HUDEP-2 (cell line): Measurements from ENCODE around the gene MCEE.
"Not testable (repeated sequence)": the region's sequence is repeated elsewhere in the genome, so short reads cannot be mapped to it uniquely, and the experiment has no call there.

Experiments used
- DNase-seq, 76 experiments: peaks; one replicate each; lab custom pipeline; 2025; ENCODE audit not compliant: unreplicated experiment in 76 of 76; lab: John Stamatoyannopoulos, UW

MCEE gene

DNA sequence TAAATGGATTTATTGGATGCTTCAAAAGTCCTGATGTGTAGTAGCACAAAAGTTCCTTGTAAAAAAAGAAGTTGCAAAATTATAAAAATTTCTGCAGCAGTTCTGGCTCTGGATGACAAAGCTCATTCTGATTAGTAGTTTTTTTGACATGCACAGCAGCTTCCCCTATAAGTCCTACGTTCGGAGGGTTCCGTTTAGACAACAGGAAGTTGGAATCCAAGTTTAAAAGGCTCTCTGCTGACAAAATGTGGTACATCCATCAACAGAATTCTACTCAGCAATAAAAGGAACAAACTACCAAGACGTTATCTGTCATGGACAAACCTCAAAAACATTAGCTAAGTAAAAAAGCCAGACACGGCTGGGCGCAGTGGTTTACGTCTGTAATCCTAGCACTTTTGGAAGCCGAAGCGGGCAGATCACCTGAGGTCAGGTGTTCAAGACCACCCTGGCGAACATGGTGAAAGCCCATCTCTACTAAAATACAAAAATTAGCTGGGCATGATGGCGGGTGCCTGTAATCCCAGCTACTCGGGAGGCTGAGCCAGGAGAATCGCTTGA is 46.2 kb downstream of the MCEE start:
- DNase-seq: not testable (repeated sequence)

DNA sequence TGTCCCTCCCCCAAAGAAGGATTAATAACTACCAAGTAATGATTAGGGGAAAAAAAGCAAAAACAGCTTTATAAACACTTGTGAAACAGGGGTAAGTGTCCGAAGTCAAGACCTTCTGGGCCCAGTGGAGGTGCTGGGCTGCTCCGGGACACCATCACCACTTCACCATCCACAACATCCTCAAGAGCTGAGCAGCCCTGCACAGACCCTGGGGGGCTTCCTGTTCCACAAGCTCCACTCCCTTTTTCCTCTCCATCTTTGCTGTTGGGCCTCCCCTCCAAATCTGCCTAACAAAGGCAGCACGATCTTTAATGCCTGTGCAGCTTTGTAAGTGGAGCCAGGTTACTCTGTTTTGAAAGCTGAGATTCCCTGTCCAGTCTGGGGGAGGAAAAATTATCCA is 46.7 kb downstream of the MCEE start:
- DNase-seq: not testable (repeated sequence)

DNA sequence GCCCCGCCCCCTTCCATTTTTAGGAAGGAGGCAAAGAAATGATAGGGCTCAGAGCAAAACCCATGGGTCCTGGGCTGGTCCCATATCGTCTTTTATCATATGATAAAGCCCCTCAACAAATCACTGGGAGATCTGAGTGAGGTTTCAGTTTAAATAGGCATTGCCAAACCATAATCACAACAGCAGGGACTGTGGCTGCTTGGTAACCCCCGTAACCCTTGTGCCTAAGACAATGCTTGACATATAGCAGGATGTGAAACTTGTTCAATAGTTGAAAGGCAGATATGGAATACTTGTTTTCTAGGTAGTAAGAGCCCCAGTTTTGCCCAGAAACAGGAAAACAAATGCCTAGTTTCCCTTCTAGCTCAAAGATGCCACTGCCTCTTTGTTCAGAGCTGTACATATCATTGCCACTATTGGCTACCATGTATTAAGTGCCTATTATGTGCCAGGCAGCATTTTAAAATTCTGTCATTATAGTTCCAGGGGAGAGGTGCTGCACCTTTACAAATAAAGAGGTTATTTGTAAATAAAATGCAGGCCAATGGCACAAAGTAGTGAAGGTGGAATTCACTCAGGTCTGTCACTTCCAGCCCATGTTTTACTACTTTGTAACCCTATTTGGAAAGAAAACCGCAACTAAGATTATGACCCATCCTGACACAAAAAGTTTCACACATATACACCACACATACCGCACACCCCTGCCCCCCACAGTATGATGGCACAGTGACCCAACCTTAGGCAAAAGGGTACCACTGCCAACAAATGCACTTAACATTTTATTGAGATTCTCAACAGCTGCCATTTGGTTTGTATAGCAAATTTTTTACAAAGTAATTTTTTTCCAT is 47.4 kb downstream of the MCEE start:
- DNase-seq: no peak

DNA sequence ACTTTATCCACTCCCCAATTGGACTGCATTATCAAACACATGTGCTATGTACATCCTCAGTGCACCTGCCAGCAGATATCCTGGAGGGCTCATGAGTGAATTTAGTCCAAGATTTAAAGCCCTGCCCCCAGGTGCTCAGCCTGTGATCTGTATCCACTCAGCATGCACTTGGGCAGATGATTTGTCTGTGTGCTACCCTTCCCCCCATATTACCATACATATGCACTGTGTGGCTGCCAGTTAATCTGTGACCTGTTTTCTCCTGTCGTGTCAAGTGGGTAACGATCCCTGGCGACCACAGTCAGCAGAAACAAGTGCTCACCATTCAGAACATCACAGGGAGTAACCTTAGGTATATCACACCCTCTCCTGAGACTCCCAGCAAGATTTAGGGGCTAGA is 51.4 kb downstream of the MCEE start:
- DNase-seq: no peak

DNA sequence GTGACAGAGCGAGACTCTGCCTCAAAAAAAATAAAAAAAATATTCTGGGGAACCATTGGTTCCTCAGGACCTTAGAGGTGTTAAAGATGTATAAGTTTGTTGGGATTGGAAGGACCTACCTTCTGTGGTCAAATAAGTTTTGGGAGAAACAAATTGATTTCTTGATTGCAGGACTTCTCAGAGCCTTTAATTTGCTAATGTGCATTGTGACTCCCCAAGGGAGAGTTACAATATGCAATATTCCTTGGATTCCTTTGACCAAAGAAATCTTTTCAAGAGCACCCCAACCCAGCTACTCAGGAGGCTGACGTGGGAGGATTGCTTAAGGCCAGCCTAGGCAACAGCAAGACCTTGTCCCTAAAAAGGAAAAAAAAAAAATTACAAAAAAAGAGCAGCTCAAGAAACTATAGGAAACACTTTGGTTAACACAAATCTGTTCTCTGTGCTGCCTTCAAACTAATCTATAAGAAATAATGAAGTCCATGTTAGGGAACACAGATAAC is 55.1 kb downstream of the MCEE start:
- no peak for DNase-seq

DNA sequence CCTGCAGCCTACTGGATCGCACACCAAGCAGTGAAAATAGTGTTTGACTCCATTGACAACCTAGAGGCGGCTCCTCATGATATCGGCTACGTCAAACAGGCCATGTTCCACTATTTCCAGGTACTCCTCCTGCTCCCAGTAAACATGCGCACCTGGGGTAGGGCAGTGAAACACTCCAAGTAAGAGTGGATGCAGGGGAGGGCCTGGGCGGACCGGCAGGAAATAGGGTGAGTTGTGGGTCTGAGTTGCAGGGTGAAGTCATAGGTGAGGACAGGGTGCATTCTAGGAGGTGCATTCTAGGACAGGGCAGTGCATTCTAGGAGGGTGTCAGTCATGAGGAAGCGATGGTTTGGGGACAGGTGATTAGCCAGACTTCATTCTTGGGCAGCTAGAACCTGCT is 56.6 kb downstream of the MCEE start:
- DNase-seq: no peak

DNA sequence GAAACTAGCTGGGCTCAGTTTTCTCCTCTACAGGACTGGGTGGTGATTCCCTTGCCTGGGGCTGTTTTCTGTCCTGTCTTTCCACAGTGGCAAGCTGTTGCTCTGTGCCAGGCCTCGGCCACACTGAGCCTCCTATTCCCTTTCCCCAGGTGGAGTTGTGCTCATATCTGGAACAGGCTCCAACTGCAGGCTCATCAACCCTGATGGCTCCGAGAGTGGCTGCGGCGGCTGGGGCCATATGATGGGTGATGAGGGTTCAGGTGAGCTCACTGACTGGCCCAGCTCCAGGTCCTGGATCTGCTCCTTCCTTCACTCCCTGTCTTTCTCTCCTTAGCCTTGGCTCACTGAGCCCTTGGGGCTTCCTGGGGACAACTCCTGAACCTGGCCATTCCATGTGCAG is 57.5 kb downstream of the MCEE start:
- DNase-seq: no peak

DNA sequence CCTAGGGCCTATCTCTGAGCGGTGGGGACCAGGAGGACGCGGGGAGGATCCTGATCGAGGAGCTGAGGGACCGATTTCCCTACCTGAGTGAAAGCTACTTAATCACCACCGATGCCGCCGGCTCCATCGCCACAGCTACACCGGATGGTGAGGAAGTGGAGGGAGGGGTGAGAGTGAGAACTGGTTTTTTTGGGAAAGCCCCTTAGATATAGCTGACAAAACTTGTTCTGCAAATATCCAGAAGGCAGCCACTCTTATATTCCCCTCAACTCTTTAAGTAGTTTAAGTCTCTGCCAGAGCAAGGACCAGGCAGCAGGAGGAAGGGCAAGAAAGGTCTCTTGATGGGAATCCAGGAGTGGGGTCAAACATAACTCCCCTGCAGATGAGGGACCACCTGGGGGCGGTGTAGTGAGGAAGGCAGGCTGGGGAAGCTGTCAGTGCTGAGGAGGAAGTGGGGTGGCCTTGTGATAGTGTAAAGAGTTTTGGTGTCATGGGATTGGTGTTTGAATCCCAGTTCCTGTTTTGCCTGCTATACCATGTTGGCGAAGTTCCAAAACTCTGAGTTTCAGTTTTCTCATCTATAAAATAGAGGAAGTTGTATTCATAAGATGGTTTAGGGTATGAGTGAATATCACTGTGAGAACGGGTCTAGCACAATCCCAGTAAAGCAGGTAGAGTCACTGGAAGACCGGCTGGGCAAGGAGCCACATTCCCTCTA is 58.2 kb downstream of the MCEE start:
- DNase-seq: peak in 36 of 76 experiments; percentile 2 to 79 (median 30)

DNA sequence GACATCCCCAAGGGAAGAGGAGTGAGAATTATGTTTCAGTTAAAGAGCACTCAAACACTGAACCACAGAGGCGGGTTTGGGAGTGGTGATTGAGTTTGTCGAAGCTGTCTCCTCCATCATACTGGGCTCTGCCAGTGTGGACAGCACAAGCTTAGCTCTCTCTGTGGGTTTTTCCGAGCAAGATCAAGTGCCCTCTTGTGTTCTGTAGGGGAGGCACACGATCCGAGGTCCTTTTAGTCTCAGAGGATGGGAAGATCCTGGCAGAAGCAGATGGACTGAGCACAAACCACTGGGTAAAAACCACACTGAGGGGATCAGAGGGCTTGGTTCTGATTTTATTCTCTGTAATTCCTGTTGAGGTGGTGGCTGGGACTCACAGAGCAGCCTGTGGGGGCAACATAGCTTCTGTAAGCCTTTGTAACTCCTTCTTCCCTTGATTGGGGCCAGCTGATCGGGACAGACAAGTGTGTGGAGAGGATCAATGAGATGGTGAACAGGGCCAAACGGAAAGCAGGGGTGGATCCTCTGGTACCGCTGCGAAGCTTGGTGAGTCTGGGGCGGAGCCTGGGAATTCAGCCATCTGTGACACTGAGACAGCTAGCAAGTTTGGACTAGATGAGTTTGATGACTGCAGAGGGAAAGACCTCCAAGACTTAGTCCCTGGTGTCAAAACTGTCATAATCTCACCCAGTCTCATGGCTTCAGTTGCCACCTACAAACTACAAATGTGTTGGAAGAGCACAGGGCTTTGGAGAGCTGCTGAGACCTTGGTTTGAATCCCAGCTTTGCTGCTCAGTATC is 59.5 kb downstream of the MCEE start:
- DNase-seq: peak in 6 of 76 experiments; percentile 2 to 31 (median 11)

DNA sequence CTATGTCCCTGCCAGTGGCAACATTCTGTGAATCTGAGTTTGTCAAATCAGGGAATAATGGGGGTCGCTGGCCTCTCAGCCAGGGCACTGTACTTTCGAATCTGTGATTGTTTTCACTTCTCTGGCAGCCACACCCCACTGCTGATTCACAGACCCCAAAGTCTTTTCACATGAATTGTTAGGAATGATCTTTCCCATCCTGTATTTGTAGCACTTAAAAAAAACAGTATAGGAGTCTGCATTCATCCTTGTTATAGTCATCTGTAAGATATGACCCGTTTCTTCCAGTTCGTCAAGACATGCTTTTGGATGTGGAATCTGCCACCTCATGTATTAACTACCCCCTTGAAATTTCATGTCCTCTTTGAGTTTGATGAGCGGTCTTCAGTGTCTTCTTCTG is 60.7 kb downstream of the MCEE start:
- no peak for DNase-seq

DNA sequence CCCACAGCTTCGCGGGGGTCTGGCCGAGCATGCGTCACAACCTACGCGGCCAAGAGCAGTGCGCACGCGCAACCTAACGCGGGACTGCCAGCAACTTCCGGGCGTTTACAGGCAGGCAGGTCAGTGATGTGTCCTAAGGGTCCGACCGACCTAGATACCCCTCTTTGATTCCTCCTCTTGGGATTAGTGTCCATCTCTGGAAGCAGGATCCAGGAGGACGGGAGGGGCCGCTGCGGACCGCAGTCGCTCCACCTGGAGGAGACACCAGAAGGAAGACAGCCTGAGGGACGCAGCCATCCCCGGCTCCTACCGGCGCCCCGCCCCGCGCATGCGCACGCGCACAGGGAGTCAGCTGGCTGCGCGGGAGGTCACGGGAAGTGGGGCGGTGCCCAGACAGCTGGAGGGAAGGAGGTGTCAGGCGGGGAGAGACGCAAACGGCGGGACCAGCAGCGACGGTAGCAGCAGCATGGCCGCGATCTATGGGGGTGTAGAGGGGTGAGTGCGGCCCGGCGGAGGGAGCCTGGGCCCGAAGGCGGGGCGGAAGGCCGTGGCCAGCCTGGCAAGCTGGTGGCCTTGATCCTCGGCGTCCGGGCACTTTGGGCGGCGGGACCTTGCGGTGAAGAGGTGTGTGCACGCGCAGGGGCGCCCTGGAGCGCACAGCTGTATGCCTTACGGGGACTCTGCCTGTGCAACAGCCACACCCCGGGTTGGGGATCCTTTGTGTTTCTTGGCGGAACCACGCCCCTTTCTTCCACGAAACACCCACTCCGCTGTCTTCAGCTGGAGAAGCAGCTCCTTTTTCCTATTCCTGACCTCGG is 61.6 kb downstream of the MCEE start, which contains the start of gene NAGK:
TSS of gene NAGK (plus strand) at position 431 of the 818 bp plus-strand sequence. CDS start at position 467, 36 bp downstream.
- DNase-seq: peak; percentile 51 to 99 (median 92)

DNA sequence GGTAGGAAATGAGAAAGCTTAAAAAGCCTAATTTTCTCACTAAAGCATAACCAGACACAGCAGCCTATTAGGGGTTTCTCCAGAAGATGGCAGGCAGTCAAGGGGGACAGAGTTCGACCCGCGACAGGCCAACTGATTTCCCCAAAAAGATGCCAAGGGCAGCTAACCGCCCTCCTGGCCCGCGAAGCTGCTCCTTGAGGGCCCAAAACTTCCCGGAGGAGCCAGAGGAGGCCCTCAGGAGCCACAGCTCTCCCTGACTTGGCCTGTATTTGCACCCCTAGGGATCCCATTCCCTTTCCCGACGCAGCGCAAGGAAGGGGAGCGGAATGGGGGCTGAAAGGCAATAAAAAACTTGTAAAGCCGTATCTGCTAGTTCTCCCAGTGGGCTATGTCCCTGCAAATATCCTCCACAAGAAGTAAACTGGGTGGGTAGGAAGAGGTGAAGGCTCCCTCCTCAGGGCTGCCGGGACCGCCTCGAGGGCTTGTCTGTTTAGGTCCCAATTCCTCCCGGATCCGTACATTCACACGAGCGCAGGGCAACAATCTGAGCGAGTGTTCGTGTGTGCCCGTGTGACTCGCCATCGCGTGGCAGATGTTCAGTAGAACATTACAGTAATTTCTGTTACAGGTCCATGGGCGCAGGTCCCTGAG is 62.3 kb downstream of the MCEE start:
- peak in 1 of 76 experiments; percentile 71 for DNase-seq

DNA sequence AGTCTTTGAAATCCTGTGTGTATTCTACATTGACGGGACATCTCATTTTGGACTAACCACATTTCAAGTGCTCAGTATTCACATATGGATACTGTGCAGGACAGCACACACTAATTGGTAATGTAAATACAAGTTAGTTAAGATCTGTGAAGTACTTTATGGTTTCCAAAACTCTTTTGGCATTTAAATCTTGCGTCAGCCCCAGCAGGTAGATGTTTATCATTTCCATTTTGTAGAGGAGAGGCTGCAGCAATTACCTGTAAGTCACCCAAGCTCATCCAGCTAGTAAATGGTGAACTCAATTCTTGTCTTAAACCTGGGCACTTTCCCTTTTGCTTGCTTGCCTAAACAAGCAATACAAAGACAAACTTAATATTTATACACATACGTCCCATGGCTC is 63.2 kb downstream of the MCEE start:
- DNase-seq: no peak

DNA sequence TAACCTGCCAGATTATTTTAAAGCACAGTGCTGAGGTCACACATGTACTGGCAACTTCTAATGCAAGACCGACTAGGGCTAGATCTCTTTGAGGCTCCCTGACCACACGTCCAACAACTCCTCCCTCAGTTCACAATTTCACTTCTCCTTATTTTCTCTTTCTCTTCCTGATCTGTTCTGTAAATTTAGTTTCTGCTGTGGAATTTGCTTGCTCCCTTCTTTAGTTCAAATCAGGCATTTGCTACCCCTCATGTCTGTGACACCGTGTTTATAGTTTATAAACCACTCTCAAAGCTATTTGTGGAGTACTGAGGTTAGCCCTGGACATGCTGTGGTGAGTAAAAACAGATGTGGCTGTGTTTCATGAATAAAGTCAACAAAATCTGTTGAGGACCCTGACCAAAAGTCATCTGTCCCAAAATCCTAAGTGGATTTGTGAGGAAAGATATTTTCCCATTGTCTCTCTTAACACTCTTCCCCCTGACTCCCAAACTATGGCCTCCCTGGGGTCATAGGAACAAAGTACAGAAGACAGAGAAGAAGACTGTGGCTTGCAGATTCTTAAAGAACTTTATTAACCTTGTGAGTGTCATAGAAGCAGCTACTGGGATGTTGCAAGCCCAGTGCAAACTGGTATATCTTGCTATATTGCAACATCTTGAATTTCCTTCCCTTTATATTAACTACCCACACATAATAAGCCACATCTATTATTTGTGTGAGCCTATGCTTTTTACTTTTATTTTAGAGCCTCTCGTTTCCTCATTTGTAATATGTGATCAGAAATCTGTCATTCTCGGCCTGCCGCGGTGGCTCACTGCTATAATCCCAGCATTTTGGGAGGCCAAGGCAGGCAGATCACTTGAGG is 65.0 kb downstream of the MCEE start:
- DNase-seq: no peak

DNA sequence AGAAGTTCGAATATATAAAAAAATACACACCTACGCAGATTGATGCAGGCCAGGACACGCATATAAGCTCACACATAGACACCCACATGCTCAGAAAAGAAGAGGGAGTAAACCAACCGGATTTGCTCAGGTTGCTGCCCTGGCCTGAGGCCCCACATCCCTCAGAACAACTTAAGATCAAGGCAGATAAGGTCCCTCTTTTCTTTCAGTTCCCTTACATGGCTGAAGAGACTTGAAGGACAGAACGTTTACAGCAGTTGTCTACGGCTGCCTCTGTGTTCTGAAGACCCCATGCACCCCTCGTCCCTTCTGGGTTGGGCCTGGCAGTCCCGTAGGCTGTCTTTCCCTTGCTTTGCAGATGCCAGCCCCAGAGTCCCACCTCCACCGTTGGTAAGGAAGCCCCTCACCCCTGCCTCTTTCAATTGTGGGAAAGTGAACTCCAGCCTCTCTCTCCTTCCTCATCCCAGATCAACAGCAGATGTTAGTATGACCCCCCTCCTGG is 65.9 kb downstream of the MCEE start:
- no peak for DNase-seq

DNA sequence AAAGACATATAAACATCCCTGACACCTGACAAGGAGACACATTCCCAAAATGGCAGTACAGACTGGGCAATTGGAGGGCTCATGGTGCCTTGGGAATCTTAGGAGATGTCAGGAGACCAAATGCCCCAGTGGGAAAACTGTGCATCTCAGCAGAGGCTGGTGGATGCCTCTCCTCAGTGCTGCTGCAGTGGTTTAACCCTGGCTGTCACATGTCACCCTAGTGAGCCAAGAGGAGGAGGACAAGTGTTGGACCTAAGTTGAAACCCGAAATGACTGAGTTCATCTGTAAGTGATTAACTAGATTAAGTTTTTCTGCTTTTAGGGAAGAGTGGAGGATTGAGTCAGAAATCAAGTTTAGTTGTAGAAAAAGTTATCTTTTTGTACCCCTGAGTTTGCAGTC is 66.8 kb downstream of the MCEE start:
- no peak for DNase-seq

DNA sequence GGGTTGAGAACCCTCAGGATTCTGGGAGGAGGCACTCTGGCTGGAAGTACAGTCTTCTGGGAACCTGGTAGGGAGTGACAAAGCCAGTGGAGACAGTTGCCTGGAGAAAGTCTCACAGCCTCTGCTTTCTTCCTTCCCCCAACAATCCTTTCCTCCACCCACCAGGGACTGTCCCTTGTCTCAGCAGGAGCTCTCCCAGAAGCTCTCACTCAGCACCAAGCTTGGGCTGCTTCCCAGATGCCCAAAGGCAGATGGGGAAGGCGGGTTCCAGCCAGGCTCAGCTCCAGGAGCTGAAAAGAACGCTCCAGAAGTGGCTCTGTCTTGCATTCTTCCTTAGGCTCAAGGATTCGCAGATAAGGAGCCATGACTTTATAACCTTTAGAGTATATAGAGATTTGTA is 69.2 kb downstream of the MCEE start:
- no peak for DNase-seq

DNA sequence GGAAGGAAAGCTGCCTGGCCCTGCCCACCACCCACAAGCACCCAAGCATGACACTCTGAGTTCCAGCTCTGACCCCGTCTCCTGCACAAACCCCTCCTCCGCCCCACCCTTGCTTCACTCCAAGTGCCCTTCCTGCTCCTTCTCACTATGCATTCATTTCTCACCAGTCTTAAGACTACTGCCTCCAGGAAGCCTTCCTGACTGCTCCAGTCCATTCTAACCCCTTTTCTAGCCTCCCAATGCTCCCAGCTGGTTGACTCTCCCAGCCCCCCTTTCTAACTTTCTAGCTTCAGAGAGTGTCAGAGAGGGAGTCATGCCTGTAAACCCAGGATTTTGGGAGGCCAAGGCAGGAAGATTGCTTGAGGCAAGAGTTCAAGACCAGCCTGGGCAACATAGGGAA is 69.8 kb downstream of the MCEE start:
- DNase-seq: no peak
